Measurements from ENCODE around the gene NOSIP.

- TF ChIP-seq POLR2A (IDR thresholded peaks at IDR 0.05), result no peak
- TF ChIP-seq CTCF (IDR thresholded peaks at IDR 0.05 in 4 of 5, conservative IDR thresholded peaks at IDR 0.05 in 1 of 5), result no peak
These were observed 25.6 kb downstream of the NOSIP start for GRCh38 chr19:49554701-49555181.
